Activated naive CD8-positive, alpha-beta T cell (primary cell): Measurements from ENCODE around the gene ATG13.
"Not testable (repeated sequence)": the region's sequence is repeated elsewhere in the genome, so short reads cannot be mapped to it uniquely, and the experiment has no call there.

Experiments
- H3K27ac Mint-ChIP-seq: one replicate; pipeline ENCODE4 v1.8.0; 2021; ENCODE audit warnings: mixed read lengths
- H3K27me3 Mint-ChIP-seq: one replicate; pipeline ENCODE4 v1.8.0; 2021; ENCODE audit warnings: mixed read lengths
- H3K36me3 Mint-ChIP-seq: one replicate; pipeline ENCODE4 v1.8.0; 2021; ENCODE audit warnings: mixed read lengths
- H3K4me1 Mint-ChIP-seq: one replicate; pipeline ENCODE4 v1.8.0; 2021; ENCODE audit warnings: low read depth, mixed read lengths
- H3K4me3 Mint-ChIP-seq: one replicate; pipeline ENCODE4 v1.8.0; 2021; ENCODE audit warnings: mild to moderate bottlenecking, mixed read lengths
- H3K9me3 Mint-ChIP-seq: one replicate; pipeline ENCODE4 v1.8.0; 2021; ENCODE audit warnings: low read depth, mixed read lengths

ATG13 gene

GRCh38 chr11:46700241-46701077, 83.1 kb downstream of the ATG13 start, which contains the start of the genes ARHGAP1 and ZNF408:
ARHGAP1 (minus strand) TSS chr11:46700619; CDS start chr11:46696107, 4,512 bp downstream.
ZNF408 (plus strand) TSS chr11:46701031; CDS start chr11:46701048, 17 bp downstream.
- no peaks in the 10 kb centered on the region for H3K9me3 Mint-ChIP-seq
- peaks cover 5% of the 10 kb centered on the region for H3K36me3 Mint-ChIP-seq
- peaks cover 54% of the 10 kb centered on the region for H3K4me1 Mint-ChIP-seq
- H3K4me3 Mint-ChIP-seq: peak within 1 kb of the TSS; percentile 99
- H3K27ac Mint-ChIP-seq: peak within 1 kb of the TSS; percentile 99
- H3K27me3 Mint-ChIP-seq: no peaks in the 10 kb centered on the region

DNA sequence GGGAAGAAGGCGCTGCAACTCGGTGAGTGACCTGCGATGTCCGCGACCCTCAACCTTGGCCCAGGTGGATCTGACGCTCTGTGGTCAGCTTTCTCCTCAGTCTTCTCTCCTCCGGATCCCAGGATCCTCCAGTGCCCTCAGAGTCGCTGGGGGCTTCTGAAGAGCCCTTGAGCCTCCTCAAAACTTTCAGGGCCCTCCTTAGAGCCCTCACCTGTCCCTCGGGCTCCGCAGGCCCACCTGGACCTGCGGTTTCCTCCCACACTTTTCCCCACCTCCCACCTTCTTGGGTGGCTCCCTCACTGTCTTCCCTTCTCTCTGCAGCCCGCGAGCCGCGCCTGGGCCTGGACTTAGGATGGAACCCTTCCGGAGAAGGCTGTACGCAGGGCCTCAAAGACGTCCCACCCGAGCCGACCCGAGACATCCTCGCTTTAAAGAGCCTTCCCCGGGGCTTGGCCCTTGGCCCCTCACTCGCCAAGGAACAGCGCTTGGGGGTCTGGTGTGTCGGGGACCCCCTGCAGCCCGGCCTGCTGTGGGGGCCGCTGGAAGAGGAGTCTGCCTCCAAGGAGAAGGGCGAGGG, 83.8 kb downstream of the ATG13 start:
- Mint-ChIP-seq H3K27ac (peak overlapping the region; percentile 99), H3K4me3 (peak overlapping the region; percentile 99), H3K4me1 (peaks cover 50% of the 10 kb centered on the region), H3K27me3 (no peaks in the 10 kb centered on the region), H3K9me3 (no peaks in the 10 kb centered on the region), H3K36me3 (peaks cover 5% of the 10 kb centered on the region)

DNA sequence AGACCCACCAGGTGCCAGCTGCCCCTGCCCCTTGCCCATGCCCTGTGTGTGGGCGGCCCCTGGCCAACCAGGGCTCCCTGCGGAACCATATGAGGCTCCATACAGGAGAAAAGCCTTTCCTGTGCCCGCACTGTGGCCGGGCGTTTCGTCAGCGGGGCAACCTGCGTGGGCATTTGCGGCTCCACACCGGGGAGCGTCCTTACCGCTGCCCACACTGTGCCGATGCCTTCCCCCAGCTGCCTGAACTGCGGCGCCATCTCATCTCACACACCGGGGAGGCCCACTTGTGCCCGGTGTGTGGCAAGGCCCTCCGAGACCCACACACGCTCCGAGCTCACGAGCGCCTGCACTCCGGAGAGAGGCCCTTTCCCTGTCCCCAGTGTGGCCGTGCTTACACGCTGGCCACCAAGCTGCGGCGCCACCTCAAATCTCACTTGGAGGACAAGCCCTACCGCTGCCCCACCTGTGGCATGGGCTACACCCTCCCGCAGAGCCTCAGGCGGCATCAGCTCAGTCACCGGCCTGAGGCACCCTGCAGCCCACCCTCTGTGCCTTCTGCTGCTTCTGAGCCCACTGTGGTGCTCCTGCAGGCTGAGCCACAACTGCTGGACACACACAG, 87.8 kb downstream of the ATG13 start:
- H3K36me3 Mint-ChIP-seq: peaks cover 9% of the 10 kb centered on the region
- H3K27me3 Mint-ChIP-seq: no peaks in the 10 kb centered on the region
- H3K9me3 Mint-ChIP-seq: no peaks in the 10 kb centered on the region
- no peak overlapping the region for H3K4me3 Mint-ChIP-seq
- H3K4me1 Mint-ChIP-seq: peaks cover 29% of the 10 kb centered on the region
- no peak overlapping the region for H3K27ac Mint-ChIP-seq

- no peak overlapping the region for H3K4me3 Mint-ChIP-seq
- peaks cover 6% of the 10 kb centered on the region for H3K36me3 Mint-ChIP-seq
- peaks cover 20% of the 10 kb centered on the region for H3K4me1 Mint-ChIP-seq
- no peaks in the 10 kb centered on the region for H3K9me3 Mint-ChIP-seq
- H3K27ac Mint-ChIP-seq: no peak overlapping the region
- H3K27me3 Mint-ChIP-seq: no peaks in the 10 kb centered on the region
These were observed 89.5 kb downstream of the ATG13 start for GRCh38 chr11:46706886-46707285.

DNA sequence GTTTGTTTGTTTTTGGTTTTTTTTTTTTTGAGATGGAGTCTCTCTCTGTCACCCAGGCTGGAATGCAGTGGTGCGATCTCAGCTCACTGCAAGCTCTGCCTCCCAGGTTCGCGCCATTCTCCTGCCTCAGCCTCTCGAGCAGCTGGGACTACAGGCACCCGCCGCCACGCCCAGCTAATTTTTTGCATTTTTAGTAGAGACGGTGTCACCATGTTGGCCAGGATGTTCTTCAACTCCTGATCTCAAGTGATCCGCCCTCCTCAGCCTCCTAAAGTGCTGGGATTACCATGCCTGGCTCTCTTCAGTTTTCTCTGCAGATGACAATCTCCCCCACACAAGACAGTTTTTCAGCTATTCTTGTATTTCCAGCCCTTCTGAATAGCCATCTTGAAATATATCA, 92.0 kb downstream of the ATG13 start:
- not testable (repeated sequence) for H3K36me3 Mint-ChIP-seq, H3K4me1 Mint-ChIP-seq, H3K27me3 Mint-ChIP-seq, H3K4me3 Mint-ChIP-seq, H3K9me3 Mint-ChIP-seq, H3K27ac Mint-ChIP-seq

GRCh38 chr11:46710821-46711269, 93.5 kb downstream of the ATG13 start:
- Mint-ChIP-seq H3K4me1 (peaks cover 6% of the 10 kb centered on the region), H3K27me3 (no peaks in the 10 kb centered on the region), H3K4me3 (no peak overlapping the region), H3K27ac (no peak overlapping the region), H3K36me3 (peaks cover 4% of the 10 kb centered on the region), H3K9me3 (no peaks in the 10 kb centered on the region)

GRCh38 chr11:46711303-46711702, 94.0 kb downstream of the ATG13 start:
- no peak overlapping the region for H3K27ac Mint-ChIP-seq
- H3K36me3 Mint-ChIP-seq: peaks cover 4% of the 10 kb centered on the region

DNA sequence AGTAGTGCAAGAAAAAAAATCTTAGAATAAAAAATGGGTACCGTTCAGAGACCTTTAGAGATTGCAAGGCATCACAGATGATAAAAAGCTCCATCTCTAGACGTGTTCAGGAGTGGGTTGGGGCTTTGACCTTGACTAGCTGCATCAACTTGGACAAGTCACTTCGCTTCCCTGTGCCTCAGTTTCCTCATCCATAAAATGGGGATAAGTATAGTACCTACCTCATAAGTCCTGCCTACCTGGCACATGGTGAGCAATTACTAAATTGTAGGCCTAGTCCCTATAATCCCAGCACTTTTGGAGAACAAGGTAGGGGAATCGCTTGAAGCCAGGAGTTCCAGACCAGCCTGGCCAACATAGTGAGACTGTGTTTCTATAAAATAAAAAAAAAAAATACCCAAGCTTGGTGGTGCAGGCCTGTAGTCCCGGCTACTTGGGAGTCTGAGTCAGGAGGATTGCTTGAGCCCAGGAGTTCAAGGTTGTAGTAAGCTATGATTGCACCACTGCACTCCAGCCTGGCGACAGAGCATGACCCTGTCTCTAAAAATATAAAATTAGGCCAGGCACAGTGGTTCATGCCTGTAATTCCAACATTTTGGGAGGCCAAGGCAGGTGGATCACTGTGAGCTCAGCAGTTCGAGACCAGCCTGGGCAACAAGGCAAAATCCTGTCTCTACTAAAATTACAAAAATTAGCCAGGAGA, 95.7 kb downstream of the ATG13 start:
- peaks cover under 1% of the 10 kb centered on the region for H3K4me1 Mint-ChIP-seq
- H3K9me3 Mint-ChIP-seq: no peaks in the 10 kb centered on the region
- H3K36me3 Mint-ChIP-seq: no peaks in the 10 kb centered on the region
- no peaks in the 10 kb centered on the region for H3K27me3 Mint-ChIP-seq
- H3K27ac Mint-ChIP-seq: no peak overlapping the region
- H3K4me3 Mint-ChIP-seq: no peak overlapping the region

More at GRCh38 chr11:46711303-46711702, 94.0 kb downstream of the ATG13 start:
- Mint-ChIP-seq H3K9me3 (no peaks in the 10 kb centered on the region), H3K4me1 (peaks cover 6% of the 10 kb centered on the region), H3K27me3 (no peaks in the 10 kb centered on the region), H3K4me3 (no peak overlapping the region)

GRCh38 chr11:46717825-46718154, 100.4 kb downstream of the ATG13 start:
- H3K36me3 Mint-ChIP-seq, H3K4me1 Mint-ChIP-seq, H3K9me3 Mint-ChIP-seq, H3K27me3 Mint-ChIP-seq, H3K4me3 Mint-ChIP-seq, H3K27ac Mint-ChIP-seq: not testable (repeated sequence)

- H3K4me1 Mint-ChIP-seq: peaks cover 2% of the 10 kb centered on the region
- H3K27me3 Mint-ChIP-seq: no peaks in the 10 kb centered on the region
- no peak overlapping the region for H3K27ac Mint-ChIP-seq
- no peak overlapping the region for H3K4me3 Mint-ChIP-seq
- H3K36me3 Mint-ChIP-seq: no peaks in the 10 kb centered on the region
- no peaks in the 10 kb centered on the region for H3K9me3 Mint-ChIP-seq
These were observed 101.0 kb downstream of the ATG13 start for GRCh38 chr11:46718155-46719019.

GRCh38 chr11:46719048-46719542, 101.7 kb downstream of the ATG13 start, which contains the start of gene F2:
F2 (plus strand) TSS chr11:46719213; CDS start chr11:46719236, 23 bp downstream.
- Mint-ChIP-seq H3K36me3 (no peaks in the 10 kb centered on the region), H3K4me1 (peaks cover 2% of the 10 kb centered on the region), H3K27ac (no peak within 1 kb of the TSS), H3K4me3 (no peak within 1 kb of the TSS), H3K9me3 (no peaks in the 10 kb centered on the region), H3K27me3 (no peaks in the 10 kb centered on the region)

DNA sequence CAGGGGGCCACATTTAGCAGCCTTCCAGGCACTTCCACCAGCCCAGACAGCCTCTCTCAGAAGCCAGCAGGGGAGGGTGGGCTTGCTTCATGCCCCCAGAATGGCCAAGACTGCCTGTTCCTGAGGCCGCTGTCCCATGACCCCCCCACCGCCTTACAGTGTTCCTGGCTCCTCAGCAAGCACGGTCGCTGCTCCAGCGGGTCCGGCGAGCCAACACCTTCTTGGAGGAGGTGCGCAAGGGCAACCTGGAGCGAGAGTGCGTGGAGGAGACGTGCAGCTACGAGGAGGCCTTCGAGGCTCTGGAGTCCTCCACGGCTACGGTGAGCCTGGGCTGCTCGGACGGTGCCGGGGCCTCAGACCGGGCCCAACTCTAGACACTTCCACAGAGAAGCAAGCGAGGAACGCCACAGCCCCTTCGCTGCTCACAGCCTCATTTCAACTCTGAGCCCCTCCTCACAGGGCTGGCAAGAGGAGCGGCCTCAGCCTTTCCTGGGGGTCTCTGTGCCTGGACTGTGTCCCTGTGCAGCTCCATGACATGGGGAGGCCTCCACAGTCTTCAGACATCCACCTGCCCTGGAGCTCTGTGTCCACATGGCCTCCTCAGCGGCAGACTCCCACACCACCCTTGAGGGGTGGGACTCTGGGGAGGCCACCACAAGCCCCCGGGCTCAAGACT, 102.3 kb downstream of the ATG13 start:
- Mint-ChIP-seq H3K4me3 (no peak overlapping the region), H3K9me3 (no peaks in the 10 kb centered on the region), H3K27ac (no peak overlapping the region), H3K36me3 (no peaks in the 10 kb centered on the region), H3K27me3 (no peaks in the 10 kb centered on the region), H3K4me1 (peaks cover 2% of the 10 kb centered on the region)

DNA sequence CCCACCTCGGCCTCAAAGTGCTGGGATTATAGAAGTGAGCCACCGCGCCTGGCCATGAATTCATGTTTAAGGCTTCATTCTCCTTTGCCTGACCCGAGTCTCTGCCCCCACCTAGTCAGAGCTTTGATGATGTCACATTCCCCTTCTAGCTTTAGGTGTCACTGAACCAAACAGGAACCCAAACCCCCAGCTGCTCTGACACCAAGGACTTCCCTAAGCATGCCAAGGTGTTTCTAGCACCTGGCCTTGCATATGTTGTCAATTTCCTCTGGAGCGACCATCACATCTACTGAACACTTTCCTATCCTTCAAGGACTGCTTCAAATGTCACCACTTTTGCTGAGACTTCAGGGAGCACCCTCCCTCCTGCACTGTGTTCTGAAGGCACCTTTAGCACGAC, 103.9 kb downstream of the ATG13 start:
- no peaks in the 10 kb centered on the region for H3K9me3 Mint-ChIP-seq
- H3K4me3 Mint-ChIP-seq: no peak overlapping the region
- no peaks in the 10 kb centered on the region for H3K36me3 Mint-ChIP-seq
- no peak overlapping the region for H3K27ac Mint-ChIP-seq
- no peaks in the 10 kb centered on the region for H3K27me3 Mint-ChIP-seq
- H3K4me1 Mint-ChIP-seq: peaks cover 2% of the 10 kb centered on the region
